Activated CD8-positive, alpha-beta memory T cell treated with anti-CD3 and anti-CD28 coated beads, Interleukin-2, amount 50 U/mL, for 24 hours (primary cell): ENCODE measurements around the gene UNC79.

Source experiments
- DNase-seq: peaks from one replicate; pipeline ENCODE4 v3.0.0-alpha.2; 2020; ENCODE audit errors: extremely low read depth

UNC79 gene

DNA sequence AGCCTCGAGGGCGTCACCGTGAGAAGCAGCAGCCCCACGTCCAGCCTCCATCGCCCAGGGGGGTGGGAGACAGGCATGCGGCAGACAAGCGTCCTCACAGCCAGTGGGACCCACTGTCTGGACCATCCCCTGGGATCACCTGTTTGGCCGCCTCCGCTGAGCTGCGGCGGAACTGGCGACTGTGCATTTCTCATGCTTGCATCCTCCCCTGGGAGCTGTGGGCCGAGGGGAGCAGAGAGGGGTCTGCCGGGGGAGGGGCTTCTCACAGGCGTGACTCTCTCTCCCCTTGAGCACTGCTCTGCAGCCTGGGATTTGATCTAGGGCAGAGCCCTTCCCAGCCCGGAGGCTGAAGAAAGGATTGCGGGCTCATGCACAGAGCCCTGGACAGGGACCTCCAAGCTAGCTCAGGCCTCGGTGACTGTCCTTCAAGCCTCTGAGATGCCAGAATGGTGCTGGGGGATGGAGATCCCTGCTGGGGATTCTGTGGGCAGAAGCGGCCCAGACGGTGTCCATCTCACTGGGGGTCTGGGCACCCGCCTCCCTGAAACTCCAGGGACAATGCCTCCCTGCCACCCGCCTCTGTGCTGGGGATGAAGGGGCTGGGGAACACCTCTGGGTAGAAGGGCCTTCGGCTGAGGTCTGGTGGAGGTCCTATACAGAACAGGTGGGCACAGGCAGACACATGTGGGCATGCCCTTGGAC is 296.5 kb downstream of the UNC79 start:
- DNase-seq: no peak

- no peak for DNase-seq
These were observed 297.3 kb downstream of the UNC79 start for GRCh38 chr14:93727917-93728650.

DNA sequence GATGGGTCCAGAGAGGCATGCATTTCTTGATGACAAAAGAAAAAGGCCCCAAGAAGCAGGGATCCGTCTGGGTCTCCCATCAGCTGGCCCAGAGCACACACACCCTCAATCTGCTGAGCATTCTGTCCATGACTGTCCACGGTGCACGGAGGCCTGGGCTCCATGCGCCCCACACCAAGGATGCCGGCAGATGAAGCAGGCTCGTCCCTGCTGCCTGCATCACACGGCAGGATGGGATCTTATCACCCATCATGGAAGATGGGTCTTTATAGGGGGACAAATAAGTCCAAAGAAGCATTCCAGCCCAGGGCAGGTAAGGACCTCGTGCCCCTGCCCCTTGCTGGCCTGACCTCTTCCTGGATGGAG is 297.9 kb downstream of the UNC79 start:
- DNase-seq: no peak

DNA sequence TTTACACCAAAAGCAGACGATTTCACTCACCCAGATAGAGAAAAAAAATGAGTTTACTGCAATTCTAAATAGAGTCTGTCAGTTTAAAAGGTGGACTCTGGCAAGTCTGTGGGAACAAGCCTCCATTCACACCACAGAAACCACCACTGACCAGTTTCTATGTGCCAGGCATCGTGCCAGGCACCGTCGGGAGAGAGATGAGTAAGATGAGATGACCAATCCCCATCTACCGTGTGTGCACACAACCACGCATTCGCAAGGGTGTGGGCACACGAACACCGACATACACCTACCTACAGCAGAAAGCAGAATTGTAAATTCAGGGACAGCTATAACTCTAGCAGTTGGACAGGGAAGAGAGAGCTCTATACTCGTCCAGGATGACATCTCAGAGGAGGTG is 299.3 kb downstream of the UNC79 start:
- DNase-seq: no peak

GRCh38 chr14:93731753-93732152 is 301.0 kb downstream of the UNC79 start:
- no peak for DNase-seq

GRCh38 chr14:93732524-93732923 is 301.8 kb downstream of the UNC79 start:
- DNase-seq: no peak

DNA sequence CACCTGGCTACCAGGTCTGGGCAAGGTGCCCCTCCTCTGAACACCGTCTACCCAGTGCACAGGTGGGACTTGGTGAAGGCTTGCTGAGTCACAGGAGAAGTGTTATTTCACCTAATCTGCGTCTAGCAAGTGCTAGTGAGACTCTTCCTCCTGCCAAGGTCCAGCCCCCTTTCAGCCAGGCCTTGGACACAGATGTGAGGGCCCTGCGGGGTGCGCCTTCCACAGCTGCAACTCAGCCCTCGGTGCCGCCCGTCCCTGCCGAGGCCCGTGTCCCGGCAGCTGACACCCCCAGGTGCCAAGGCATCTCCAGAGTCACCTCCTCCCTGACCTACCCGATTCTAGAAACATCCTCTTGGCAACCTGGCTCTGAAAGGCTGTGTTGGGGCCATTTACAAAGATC is 302.5 kb downstream of the UNC79 start:
- no peak for DNase-seq

DNA sequence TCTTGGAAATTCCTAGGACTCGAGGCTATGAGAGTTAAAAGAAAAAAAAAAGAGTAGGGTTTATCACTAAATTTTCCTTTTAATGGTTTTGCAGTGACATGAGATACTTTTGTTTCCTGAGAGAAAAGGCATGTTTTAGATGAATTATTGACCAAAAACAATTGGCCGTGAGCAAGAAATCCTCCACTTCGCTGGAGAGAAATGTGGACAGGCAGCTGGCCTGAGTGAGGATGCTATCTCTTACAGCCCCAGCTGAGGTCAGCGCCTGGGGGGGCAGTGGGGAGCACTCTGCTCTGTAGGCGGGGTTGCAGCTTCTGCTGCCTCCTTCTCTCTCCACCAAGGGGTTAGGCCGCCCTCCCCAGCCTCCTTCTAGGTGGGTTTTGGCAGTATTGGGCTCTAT is 302.9 kb downstream of the UNC79 start:
- DNase-seq: no peak

GRCh38 chr14:93734086-93734822 is 303.5 kb downstream of the UNC79 start:
- DNase-seq: no peak

DNA sequence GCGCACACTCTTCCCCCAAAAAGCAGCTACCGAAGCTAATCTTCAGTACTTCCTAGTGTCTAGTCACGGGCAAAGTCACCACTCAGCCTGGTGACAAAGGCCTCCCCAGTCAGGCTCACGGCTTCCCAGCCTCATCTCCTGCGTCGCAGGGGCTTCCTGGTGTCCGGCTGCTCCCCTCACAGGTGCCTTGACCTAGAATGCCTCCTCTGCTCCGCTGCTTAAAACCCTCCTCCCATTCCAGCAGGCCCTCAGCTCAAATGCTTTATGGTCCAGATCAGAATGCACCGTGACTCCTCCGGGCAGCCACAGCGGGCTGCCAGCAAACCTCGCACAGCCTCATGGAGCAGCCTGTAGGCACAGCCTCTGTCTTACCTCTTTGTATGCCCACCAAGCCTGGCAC is 304.5 kb downstream of the UNC79 start:
- DNase-seq: no peak

DNA sequence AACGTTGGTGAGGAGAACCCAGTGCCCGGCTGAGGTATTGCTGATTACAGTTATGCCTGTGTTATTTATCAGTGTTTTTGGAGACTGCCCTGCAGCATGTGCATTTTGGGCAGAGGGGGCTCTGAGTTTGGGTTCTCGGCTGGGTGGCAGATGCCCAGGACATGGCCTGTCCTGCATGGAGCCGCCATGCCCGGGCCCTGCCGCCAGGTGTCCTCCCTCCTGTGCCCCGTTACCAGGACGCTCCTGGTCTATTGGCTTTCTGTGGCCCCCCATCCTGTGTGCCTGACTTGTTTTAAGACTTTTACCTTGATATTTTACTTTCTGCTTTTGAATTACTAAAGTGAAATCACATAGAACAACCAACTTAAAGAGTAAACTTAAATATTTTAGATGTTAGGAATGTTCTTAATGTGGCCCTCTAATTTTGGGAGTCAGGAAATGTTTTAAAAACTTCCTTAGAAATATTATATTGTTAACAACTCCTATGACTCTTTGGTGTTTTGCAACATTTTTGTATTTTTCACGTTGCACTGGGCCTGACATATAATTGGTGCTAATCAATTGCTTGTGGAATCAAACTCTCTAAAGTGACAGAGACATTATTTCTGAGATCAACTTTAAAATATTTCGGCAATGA is 305.8 kb downstream of the UNC79 start:
- DNase-seq: no peak

DNA sequence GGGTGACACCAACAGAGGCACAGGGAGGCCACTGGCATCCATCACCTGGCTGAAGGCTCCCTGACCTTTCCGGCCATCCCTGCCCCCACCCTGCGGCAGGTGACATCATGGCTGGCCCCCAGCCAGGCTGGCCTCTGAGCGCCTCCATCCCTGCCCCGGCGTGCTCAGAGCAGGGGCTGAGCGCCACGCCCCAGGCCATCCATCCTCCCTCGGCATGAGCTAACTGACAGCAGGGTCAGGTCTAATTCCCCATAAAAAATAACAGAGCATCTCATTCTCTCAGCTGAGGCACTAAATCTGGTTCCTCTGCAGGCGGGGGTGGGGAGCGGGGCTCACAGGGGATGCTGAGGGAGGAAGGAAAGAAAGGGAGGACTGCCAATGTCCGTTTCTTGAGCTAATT is 306.9 kb downstream of the UNC79 start:
- no peak for DNase-seq

- DNase-seq: no peak
These were observed 311.0 kb downstream of the UNC79 start for GRCh38 chr14:93741556-93742230.

DNA sequence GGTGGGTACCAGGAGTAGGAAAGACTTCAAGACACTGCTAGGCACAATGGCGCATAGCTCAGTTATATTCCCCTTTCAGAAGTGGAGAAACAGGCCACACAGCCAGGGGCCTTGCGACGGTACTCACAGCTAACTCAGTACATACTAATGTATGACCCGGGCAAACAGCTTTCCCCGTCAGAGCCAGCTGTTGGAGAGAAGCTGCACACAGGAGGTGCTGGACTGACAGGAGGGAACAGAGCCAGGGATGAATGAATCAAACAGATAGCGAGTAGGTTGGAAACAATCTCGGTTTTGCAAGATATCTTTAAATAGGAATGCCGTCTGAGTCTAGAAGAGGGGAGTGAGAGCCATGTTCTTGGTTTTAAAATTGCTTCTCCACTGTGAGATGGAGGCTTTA is 312.0 kb downstream of the UNC79 start:
- DNase-seq: no peak

DNA sequence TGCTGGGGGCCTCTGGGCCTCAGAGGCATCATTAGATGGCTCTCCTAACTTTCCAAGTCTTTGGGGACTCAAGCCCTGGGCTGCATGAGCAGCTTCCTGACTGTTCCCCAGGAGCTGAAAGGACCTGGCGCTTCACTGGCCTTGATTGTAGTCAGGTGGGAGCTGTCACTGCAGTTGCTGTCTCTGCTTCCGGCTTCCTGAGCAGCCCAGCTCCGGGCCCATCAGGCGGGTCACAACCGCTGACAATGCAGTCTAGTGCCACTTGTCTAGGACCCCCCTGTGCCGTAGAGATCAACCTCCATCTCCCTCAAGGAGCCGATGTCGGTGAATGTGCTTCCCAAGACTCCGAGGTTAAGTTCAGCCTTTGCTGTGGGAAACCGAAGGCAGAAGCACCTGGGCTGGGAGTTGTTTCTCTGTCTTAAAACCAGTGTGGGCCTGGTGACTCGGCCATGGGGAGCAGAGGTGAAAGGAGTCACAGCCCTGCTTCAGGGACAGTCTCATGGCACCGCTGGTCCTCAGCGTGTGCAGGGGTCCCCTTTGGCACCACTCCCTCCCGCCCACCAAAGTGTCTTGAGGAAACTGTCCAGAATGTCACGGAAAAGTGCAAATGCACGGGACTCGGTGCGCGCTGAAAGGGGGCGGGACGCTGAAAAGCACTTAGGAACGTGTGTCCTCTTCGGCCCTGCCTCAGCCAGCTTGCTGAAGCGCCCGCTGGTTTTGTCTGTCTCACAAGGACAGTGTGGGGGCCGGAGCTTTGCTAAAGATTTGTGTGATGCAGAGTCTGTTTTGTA is 312.7 kb downstream of the UNC79 start:
- DNase-seq: no peak

- DNase-seq: no peak
These were observed 313.4 kb downstream of the UNC79 start for GRCh38 chr14:93744176-93744575.

- no peak for DNase-seq
These were observed 314.1 kb downstream of the UNC79 start for GRCh38 chr14:93744876-93745275.

DNA sequence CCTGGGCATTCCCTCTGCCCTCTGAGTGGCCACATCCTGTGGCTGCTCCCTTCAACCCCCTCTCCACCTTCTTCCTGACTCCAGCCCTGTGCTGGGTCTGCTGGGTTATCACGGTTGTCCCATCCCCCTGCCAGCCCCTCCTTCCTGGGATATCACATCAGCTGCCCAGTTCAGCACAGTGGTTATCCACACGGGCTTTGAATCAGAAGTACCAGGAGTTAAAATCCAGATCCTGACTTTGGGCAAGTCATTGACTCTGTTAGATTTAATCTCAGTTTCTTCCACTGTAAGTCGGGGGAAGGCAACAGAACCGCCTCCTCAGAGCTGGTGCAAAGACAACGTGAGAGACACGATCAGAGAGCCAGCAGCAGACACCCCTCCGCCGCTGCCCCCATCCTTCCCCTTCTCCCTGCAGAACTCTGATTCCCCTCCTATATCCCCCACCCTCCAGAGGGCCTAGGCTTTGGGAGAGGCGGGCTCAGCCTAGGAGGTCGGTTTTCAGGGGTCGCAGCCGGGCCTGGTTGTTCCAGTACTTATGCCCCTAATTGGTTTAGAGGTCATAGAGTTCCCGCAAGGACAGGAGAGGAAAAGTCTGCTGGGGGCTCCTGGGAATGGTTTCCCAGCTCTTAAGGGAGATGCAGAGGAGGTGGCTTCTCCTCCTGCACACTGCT is 315.0 kb downstream of the UNC79 start:
- no peak for DNase-seq

DNA sequence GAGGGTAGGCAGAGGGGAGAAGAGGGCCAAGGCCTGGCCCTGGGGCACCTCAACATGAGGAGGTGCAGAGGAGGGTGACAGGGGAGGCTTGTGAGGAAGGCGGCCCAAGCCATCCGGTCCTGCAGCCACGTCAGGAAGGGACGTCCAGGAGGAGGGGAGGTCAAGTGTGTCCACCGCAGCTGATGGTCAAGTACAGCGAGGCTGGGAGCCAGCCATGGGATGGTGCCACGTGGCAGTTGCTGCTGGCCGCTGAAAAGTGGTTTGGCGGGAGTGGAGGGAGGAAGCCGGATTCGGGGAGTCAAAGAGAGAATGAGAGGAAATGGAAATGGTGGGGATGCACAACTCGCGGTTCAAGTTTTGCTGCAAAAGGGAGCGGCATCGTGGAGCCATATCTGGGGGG is 316.4 kb downstream of the UNC79 start:
- no peak for DNase-seq

- no peak for DNase-seq
These were observed 316.8 kb downstream of the UNC79 start for GRCh38 chr14:93747560-93747959.
